ENCODE results near the gene MRPS2. TPM values are rescaled to one million over a fixed set of nuclear protein-coding genes. Genes with fewer than 3 reads are reported as not detected.
"Not testable (repeated sequence)": the region's sequence is repeated elsewhere in the genome, so short reads cannot be mapped to it uniquely, and the experiment has no call there.

The MRPS2 gene
- total RNA-seq, 4 donors from 2014 or later: 26.0 to 101 (median 53.6) TPM

- no peaks in the 10 kb centered on the region for H3K4me1 ChIP-seq
- TF ChIP-seq EP300 (IDR thresholded peaks at IDR 0.05; ENCODE audit: low read depth) (no peak), POLR2AphosphoS5 (IDR thresholded peaks at IDR 0.05) (no peak), POLR2A (IDR thresholded peaks at IDR 0.05) (no peak)
- TF ChIP-seq, protein P1, sequence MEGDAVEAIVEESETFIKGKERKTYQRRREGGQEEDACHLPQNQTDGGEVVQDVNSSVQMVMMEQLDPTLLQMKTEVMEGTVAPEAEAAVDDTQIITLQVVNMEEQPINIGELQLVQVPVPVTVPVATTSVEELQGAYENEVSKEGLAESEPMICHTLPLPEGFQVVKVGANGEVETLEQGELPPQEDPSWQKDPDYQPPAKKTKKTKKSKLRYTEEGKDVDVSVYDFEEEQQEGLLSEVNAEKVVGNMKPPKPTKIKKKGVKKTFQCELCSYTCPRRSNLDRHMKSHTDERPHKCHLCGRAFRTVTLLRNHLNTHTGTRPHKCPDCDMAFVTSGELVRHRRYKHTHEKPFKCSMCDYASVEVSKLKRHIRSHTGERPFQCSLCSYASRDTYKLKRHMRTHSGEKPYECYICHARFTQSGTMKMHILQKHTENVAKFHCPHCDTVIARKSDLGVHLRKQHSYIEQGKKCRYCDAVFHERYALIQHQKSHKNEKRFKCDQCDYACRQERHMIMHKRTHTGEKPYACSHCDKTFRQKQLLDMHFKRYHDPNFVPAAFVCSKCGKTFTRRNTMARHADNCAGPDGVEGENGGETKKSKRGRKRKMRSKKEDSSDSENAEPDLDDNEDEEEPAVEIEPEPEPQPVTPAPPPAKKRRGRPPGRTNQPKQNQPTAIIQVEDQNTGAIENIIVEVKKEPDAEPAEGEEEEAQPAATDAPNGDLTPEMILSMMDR (IDR thresholded peaks at IDR 0.05): no peak
- H3K27me3 ChIP-seq: peaks cover 9% of the 10 kb centered on the region
- H3K9me3 ChIP-seq: no peaks in the 10 kb centered on the region
- WGBS, 2 donors (ENCODE audit: low coverage in 1 of 2): 80 to 83% methylated on average over 6 to 19 of the region's 19 CpGs
- in situ Hi-C loops (cut with MboI; ENCODE audit: low pct_ligation_motif_present in 1 of 4, low pct_unique_long_range_greater_than_20kb in 1 of 4, low sequenced_read_pairs in 3 of 4): no loop called here
- no peak overlapping the region for H3K27ac ChIP-seq
- no peaks in the 10 kb centered on the region for H3K36me3 ChIP-seq
- no peak for DNase-seq
- intact Hi-C loops (cut with DNase I; ENCODE audit: low total_unique reads): no loop called here
- no peak overlapping the region for H3K4me3 ChIP-seq
Measured at GRCh38 chr9:135513351-135513846, 12.9 kb downstream of the MRPS2 start.

DNA sequence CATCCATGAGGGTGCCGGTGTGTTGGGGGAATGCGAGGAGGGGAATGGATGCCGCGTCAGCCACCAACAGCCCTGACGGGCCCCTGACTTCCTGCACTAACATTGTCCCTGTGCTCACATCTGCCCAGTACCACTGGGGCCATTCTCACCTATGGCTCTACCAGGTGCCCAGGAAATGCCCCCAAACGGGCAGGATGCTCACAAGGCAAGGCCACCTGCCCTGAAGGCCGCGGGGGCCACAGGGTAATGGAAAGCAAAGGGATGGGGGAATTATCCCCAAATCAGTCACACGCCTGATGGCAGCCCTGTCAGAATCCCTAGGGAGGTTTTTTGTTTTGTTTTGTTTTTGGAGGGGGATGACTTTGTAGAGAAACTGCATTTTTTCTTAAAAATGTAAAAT lies 13.4 kb downstream of the MRPS2 start:
- H3K4me1 ChIP-seq; in situ Hi-C loops (cut with MboI; ENCODE audit: low pct_ligation_motif_present in 1 of 4, low pct_unique_long_range_greater_than_20kb in 1 of 4, low sequenced_read_pairs in 3 of 4); H3K9me3 ChIP-seq; H3K36me3 ChIP-seq; DNase-seq; intact Hi-C loops (cut with DNase I; ENCODE audit: low total_unique reads); H3K4me3 ChIP-seq; H3K27ac ChIP-seq: not testable (repeated sequence)
- H3K27me3 ChIP-seq: peaks cover 12% of the 10 kb centered on the region
- WGBS, 2 donors (ENCODE audit: low coverage in 1 of 2): 77% methylated on average over 8 of the region's 9 CpGs; no CpG with 5 or more reads in 1 of the 2 donors

DNA sequence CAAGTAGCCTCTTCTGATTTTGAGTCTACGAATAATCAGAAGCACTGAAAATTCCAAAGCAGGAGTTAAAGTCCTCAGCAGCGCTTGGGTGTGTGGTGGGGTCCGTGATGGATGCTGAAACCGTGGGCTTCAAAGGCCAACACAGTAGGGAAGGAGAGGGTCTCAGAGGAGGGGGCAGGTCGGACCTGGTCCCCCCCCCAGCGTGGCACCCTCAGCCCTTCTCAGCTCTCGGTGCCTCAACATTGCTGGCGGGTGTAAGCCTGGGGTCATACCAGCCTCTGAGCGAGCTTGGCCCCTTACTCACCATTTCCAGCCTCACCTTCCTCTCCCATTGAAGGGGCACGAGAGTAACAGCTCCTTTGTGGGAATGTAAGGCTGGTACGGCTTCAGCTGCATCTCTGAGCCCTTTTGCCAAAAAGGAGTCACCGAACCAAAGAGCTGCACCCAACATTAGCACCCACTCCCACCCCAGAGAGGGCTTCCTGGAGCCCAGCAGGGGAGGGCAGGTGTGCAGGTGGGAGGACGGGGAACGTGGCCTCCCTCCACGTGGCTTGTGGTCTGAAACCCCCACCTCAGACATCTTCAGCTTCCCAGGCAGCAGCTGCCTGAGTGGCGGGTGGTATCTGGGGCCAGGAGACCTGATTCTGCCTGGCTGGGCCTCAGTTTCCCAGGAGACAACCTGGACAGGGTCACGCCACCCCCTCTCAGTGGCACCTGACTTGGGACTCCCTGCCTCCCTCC lies 14.0 kb downstream of the MRPS2 start:
- TF ChIP-seq POLR2A (IDR thresholded peaks at IDR 0.05) (no peak), EP300 (IDR thresholded peaks at IDR 0.05; ENCODE audit: low read depth) (no peak), POLR2AphosphoS5 (IDR thresholded peaks at IDR 0.05) (no peak)
- TF ChIP-seq, protein P1 (IDR thresholded peaks at IDR 0.05): no peak
- no peaks in the 10 kb centered on the region for H3K4me1 ChIP-seq
- WGBS, 2 donors (ENCODE audit: low coverage in 1 of 2): 76 to 79% methylated on average over 5 to 14 of the region's 17 CpGs
- H3K4me3 ChIP-seq: no peak overlapping the region
- H3K36me3 ChIP-seq: no peaks in the 10 kb centered on the region
- H3K27ac ChIP-seq: no peak overlapping the region
- no peak for DNase-seq
- in situ Hi-C loops (cut with MboI; ENCODE audit: low pct_ligation_motif_present in 1 of 4, low pct_unique_long_range_greater_than_20kb in 1 of 4, low sequenced_read_pairs in 3 of 4): no loop called here
- intact Hi-C loops (cut with DNase I; ENCODE audit: low total_unique reads): no loop called here
- H3K9me3 ChIP-seq: no peaks in the 10 kb centered on the region
- H3K27me3 ChIP-seq: peaks cover 12% of the 10 kb centered on the region

- no peaks in the 10 kb centered on the region for H3K36me3 ChIP-seq
- H3K27ac ChIP-seq: no peak overlapping the region
- 92 to 100% methylated on average over 2 to 29 of the region's 31 CpGs for WGBS, 2 donors (ENCODE audit: low coverage in 1 of 2)
- no peaks in the 10 kb centered on the region for H3K9me3 ChIP-seq
- no peaks in the 10 kb centered on the region for H3K4me1 ChIP-seq
- no peak for DNase-seq
- peaks cover 12% of the 10 kb centered on the region for H3K27me3 ChIP-seq
- TF ChIP-seq EP300 (IDR thresholded peaks at IDR 0.05; ENCODE audit: low read depth): no peak
- TF ChIP-seq POLR2A (IDR thresholded peaks at IDR 0.05): no peak
- TF ChIP-seq POLR2AphosphoS5 (IDR thresholded peaks at IDR 0.05): no peak
- TF ChIP-seq, protein P1 (IDR thresholded peaks at IDR 0.05): no peak
- H3K4me3 ChIP-seq: no peak overlapping the region
- intact Hi-C loops (cut with DNase I; ENCODE audit: low total_unique reads) (no loop called here), in situ Hi-C loops (cut with MboI; ENCODE audit: low pct_ligation_motif_present in 1 of 4, low pct_unique_long_range_greater_than_20kb in 1 of 4, low sequenced_read_pairs in 3 of 4) (no loop called here)
Measured at GRCh38 chr9:135515083-135515951, 14.8 kb downstream of the MRPS2 start.
